H9 (cell line): Measurements from ENCODE around the gene AIFM2. TPM values are rescaled to one million over a fixed set of nuclear protein-coding genes. Genes with fewer than 3 reads are reported as not detected.
"Not testable (repeated sequence)": the region's sequence is repeated elsewhere in the genome, so short reads cannot be mapped to it uniquely, and the experiment has no call there.

Source experiments
- DNase-seq: peaks from one replicate; pipeline ENCODE4 v3.0.0-alpha.2; 2017
- H2AFZ ChIP-seq: one replicate; pipeline ENCODE4 v1.6.1; 2013; ENCODE audit warnings: mild to moderate bottlenecking, low read length, control low read depth, moderate library complexity
- H2AK5ac ChIP-seq: 2 replicates; pipeline ENCODE4 v1.6.1; 2013; ENCODE audit warnings: low read length, control low read depth, mixed read lengths; ENCODE audit not compliant: insufficient read length
- H2BK120ac ChIP-seq: one replicate; pipeline ENCODE4 v1.6.1; 2013; ENCODE audit warnings: low read depth, mild to moderate bottlenecking, low read length, control low read depth, inconsistent platforms; ENCODE audit not compliant: poor library complexity, severe bottlenecking
- H2BK12ac ChIP-seq: 2 replicates; pipeline ENCODE4 v1.6.1; 2013; ENCODE audit warnings: low read length, control low read depth, mixed read lengths, low read depth; ENCODE audit not compliant: insufficient read length
- H2BK15ac ChIP-seq: 2 replicates; pipeline ENCODE4 v1.6.1; 2013; ENCODE audit warnings: low read depth, low read length, control low read depth
- H2BK20ac ChIP-seq: one replicate; pipeline ENCODE4 v1.6.1; 2013; ENCODE audit warnings: low read depth, mild to moderate bottlenecking, low read length, control low read depth, inconsistent platforms; ENCODE audit not compliant: poor library complexity, severe bottlenecking
- H2BK5ac ChIP-seq: 2 replicates; pipeline ENCODE4 v1.6.1; 2013; ENCODE audit warnings: low read length, control low read depth, mixed read lengths; ENCODE audit not compliant: insufficient read length
- H3K14ac ChIP-seq: 2 replicates; pipeline ENCODE4 v1.6.1; 2013; ENCODE audit warnings: low read length, control low read depth; ENCODE audit not compliant: insufficient read depth
- H3K18ac ChIP-seq: 2 replicates; pipeline ENCODE4 v1.6.1; 2013; ENCODE audit warnings: low read depth, mild to moderate bottlenecking, mixed read lengths, low read length, control low read depth; ENCODE audit not compliant: insufficient read length
- H3K23ac ChIP-seq: 2 replicates; pipeline ENCODE4 v1.6.1; 2013; ENCODE audit warnings: low read length, control low read depth, mixed read lengths, low read depth; ENCODE audit not compliant: insufficient read length
- H3K23me2 ChIP-seq: 2 replicates; pipeline ENCODE4 v1.6.1; 2013; ENCODE audit warnings: low read depth, mild to moderate bottlenecking, mixed read lengths, low read length, control low read depth; ENCODE audit not compliant: insufficient read length, poor library complexity, severe bottlenecking
- H3K27ac ChIP-seq: 2 replicates; pipeline ENCODE4 v1.5.1; 2013; ENCODE audit warnings: low read length, control low read depth, mixed read lengths, low read depth; ENCODE audit not compliant: insufficient read length
- H3K27me3 ChIP-seq: 2 replicates; pipeline ENCODE4 v1.6.1; 2013; ENCODE audit warnings: low read length, control low read depth, inconsistent platforms; ENCODE audit not compliant: insufficient read depth
- H3K4ac ChIP-seq: 2 replicates; pipeline ENCODE4 v1.6.1; 2013; ENCODE audit warnings: low read depth, mild to moderate bottlenecking, control low read depth, inconsistent platforms, low read length, moderate library complexity
- H3K4me1 ChIP-seq: 2 replicates; pipeline ENCODE4 v1.6.1; 2013; ENCODE audit warnings: low read length, control low read depth, inconsistent platforms; ENCODE audit not compliant: insufficient read depth
- H3K4me2 ChIP-seq: 2 replicates; pipeline ENCODE4 v1.6.1; 2013; ENCODE audit warnings: low read length, control low read depth, mixed read lengths; ENCODE audit not compliant: insufficient read length, insufficient read depth
- H3K56ac ChIP-seq: 2 replicates; pipeline ENCODE4 v1.6.1; 2013; ENCODE audit warnings: low read depth, mild to moderate bottlenecking, mixed read lengths, low read length, control low read depth; ENCODE audit not compliant: insufficient read length
- H3K79me1 ChIP-seq: 2 replicates; pipeline ENCODE4 v1.6.1; 2013; ENCODE audit warnings: low read depth, mild to moderate bottlenecking, moderate library complexity, low read length, control low read depth, inconsistent platforms; ENCODE audit not compliant: insufficient read depth, poor library complexity, severe bottlenecking
- H3K79me2 ChIP-seq: 2 replicates; pipeline ENCODE4 v1.6.1; 2013; ENCODE audit warnings: low read length, control low read depth, inconsistent platforms; ENCODE audit not compliant: insufficient read depth
- H3K9ac ChIP-seq: 2 replicates; pipeline ENCODE4 v1.6.1; 2013; ENCODE audit warnings: low read length, control low read depth, mixed read lengths; ENCODE audit not compliant: insufficient read length; ENCODE audit errors: extremely low read depth
- H3K9me3 ChIP-seq: one replicate; pipeline ENCODE4 v1.6.1; 2013; ENCODE audit warnings: low read depth, low read length, inconsistent platforms; ENCODE audit not compliant: control insufficient read depth
- H3T11ph ChIP-seq: one replicate; pipeline ENCODE4 v1.6.1; 2013; ENCODE audit warnings: mild to moderate bottlenecking, low read length, control low read depth, inconsistent platforms
- H4K20me1 ChIP-seq: one replicate; pipeline ENCODE4 v1.6.1; 2013; ENCODE audit not compliant: control insufficient read depth, insufficient read length, insufficient read depth
- H4K5ac ChIP-seq: 2 replicates; pipeline ENCODE4 v1.6.1; 2013; ENCODE audit warnings: low read depth, mild to moderate bottlenecking, mixed read lengths, low read length, control low read depth; ENCODE audit not compliant: insufficient read length
- H4K8ac ChIP-seq: replicated peaks from 2 replicates; pipeline ENCODE4 v1.6.1; 2013; ENCODE audit warnings: low read length, control low read depth, mixed read lengths, low read depth; ENCODE audit not compliant: insufficient read length
- H4K91ac ChIP-seq: 2 replicates; pipeline ENCODE4 v1.6.1; 2013; ENCODE audit warnings: low read depth, mild to moderate bottlenecking, moderate library complexity, mixed read lengths, low read length, control low read depth; ENCODE audit not compliant: insufficient read length
- H3K27ac Mint-ChIP-seq, 3 experiments: 2 replicates in 2 of 3; 3 replicates in 1 of 3; pipeline ENCODE4 v1.8.0; 2020 to 2021; ENCODE audit warnings: mixed read lengths in 3 of 3, mild to moderate bottlenecking in 1 of 3, moderate library complexity in 1 of 3
- H3K27me3 Mint-ChIP-seq: 2 replicates; pipeline ENCODE4 v1.8.0; 2021; ENCODE audit warnings: low read depth, mild to moderate bottlenecking, moderate library complexity, mixed read lengths
- H3K36me3 Mint-ChIP-seq, 3 experiments: 2 replicates in 2 of 3; 3 replicates in 1 of 3; pipeline ENCODE4 v1.8.0; 2020 to 2021; ENCODE audit warnings: low read depth in 3 of 3, mixed read lengths in 3 of 3; ENCODE audit not compliant: insufficient read depth in 1 of 3
- H3K4me1 Mint-ChIP-seq, 2 experiments: 2 replicates each; pipeline ENCODE4 v1.8.0; 2020; ENCODE audit warnings: mixed read lengths in 2 of 2
- H3K4me3 Mint-ChIP-seq, 2 experiments: 2 replicates in 1 of 2; 3 replicates in 1 of 2; pipeline ENCODE4 v1.8.0; 2020 to 2021; ENCODE audit warnings: mild to moderate bottlenecking in 2 of 2, mixed read lengths in 2 of 2, moderate library complexity in 1 of 2
- H3K9me3 Mint-ChIP-seq, 2 experiments: 2 replicates in 1 of 2; 3 replicates in 1 of 2; pipeline ENCODE4 v1.8.0; 2020; ENCODE audit warnings: mild to moderate bottlenecking in 2 of 2, mixed read lengths in 2 of 2, moderate library complexity in 1 of 2
- CTCF ChIP-seq: fragments of 200-600 bp; sonication (generic); conservative IDR thresholded peaks from 3 replicates; pipeline ENCODE4 v1.8.0; 2021; ENCODE audit warnings: antibody characterized with exemption, mild to moderate bottlenecking
- WGBS: extraction: QIAGEN DNeasy Blood & Tissue Kit; methylation state at CpG from one replicate; pipeline ENCODE4 v1.1.7; 2013; ENCODE audit warnings: missing lambda C conversion rate, low lambda C conversion rate, mixed read lengths; ENCODE audit not compliant: insufficient read length; ENCODE audit errors: extremely low coverage; 5-methylcytosine and 5-hydroxymethylcytosine counted together
- total RNA-seq: library from RNA; stranded (reverse); gene quantifications from 2 replicates; pipeline ENCODE4 v1.2.1, GENCODE V29; 2021

The AIFM2 gene
- total RNA-seq, 1 experiment from 2014 or later = 5.3 TPM

DNA sequence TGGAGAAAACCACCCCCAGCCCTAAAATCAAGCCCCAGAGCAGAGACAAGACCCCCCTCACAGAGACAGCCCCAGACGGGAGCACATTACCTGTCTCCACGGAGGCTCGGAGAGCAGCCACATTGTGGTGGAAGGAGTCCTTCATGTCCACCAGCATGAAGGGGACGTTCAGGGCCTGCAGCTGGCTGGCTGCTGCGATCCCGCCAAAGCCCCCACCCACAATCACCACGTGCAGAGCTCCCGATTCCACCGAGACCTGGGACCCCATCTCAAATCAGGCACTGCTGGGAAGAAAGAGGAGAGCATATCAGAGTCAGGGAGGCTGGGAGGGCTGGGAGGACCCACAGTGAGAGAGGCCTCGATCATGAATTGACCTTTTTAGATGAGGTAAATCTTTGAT, 8.8 kb downstream of the AIFM2 start:
- Histone ChIP-seq H3K4me2 (no peak overlapping the region), H2AK5ac (no peak overlapping the region), H3K9me3 (no peaks in the 10 kb centered on the region), H3K4ac (no peak overlapping the region), H4K91ac (no peak overlapping the region), H3T11ph (no peak overlapping the region), H3K79me2 (no peaks in the 10 kb centered on the region), H3K27me3 (no peaks in the 10 kb centered on the region), H2BK5ac (no peak overlapping the region), H2BK20ac (no peak overlapping the region), H3K23me2 (no peaks in the 10 kb centered on the region), H3K27ac (no peak overlapping the region), H3K79me1 (no peaks in the 10 kb centered on the region), H4K5ac (no peak overlapping the region), H2BK12ac (no peak overlapping the region), H3K23ac (no peak overlapping the region), H2BK15ac (no peak overlapping the region), H3K4me1 (no peaks in the 10 kb centered on the region), H4K8ac (no peak overlapping the region), H3K56ac (no peak overlapping the region), H2BK120ac (no peak overlapping the region), H3K9ac (no peak overlapping the region), H2AFZ (no peak overlapping the region), H3K14ac (no peak overlapping the region), H4K20me1 (no peaks in the 10 kb centered on the region), H3K18ac (no peak overlapping the region)
- Mint-ChIP-seq H3K27me3 (peaks cover 1% of the 10 kb centered on the region; the same call in 1 of the 2 replicates), H3K36me3 (no peaks in the 10 kb centered on the region), H3K9me3 (peaks cover 0 to 2% of the 10 kb centered on the region in 2 experiments; a peak in 2 of 5 replicates), H3K27ac (no peak overlapping the region), H3K4me1 (no peaks in the 10 kb centered on the region; a peak in 1 of 4 replicates), H3K4me3 (no peak overlapping the region)
- no peak for DNase-seq
- WGBS = no CpG with 5 or more reads among the region's 10 CpGs
- TF ChIP-seq CTCF = no peak

DNA sequence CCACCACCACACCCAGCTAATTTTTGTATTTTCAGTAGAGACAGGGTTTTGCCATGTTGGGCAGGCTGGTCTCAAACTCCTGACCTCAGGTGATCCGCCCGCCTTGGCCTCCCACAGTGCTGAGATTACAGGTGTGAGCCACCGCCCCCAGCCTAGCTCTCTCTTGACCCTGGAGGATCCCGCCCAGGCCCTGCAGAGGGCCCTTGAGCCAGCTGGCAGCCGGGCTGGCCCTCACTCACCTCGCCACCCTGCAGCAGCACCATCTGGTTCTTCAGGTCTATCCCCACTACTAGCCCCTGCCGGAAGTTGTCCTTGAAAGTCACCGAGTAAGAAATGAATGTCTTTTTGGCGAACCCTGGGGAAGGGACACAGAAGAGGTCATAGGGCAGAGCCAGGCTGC, 9.5 kb downstream of the AIFM2 start:
- H3K9me3 ChIP-seq, H3K4me1 Mint-ChIP-seq: not testable (repeated sequence)

More for the DNA sequence above, 9.5 kb downstream of the AIFM2 start:
- H3K4me3 Mint-ChIP-seq, H3K79me2 ChIP-seq, H3K9ac ChIP-seq, H3K18ac ChIP-seq, H2BK120ac ChIP-seq, H2AFZ ChIP-seq, H4K91ac ChIP-seq, H3K27me3 ChIP-seq, DNase-seq, H3K23ac ChIP-seq, H3K14ac ChIP-seq, H3K4ac ChIP-seq, H2BK15ac ChIP-seq, H3T11ph ChIP-seq, H4K5ac ChIP-seq, H2AK5ac ChIP-seq, H3K9me3 Mint-ChIP-seq, H3K36me3 Mint-ChIP-seq, H2BK5ac ChIP-seq, H4K20me1 ChIP-seq, H3K4me1 ChIP-seq, H3K27me3 Mint-ChIP-seq, H3K79me1 ChIP-seq, H3K23me2 ChIP-seq, H3K56ac ChIP-seq, H2BK12ac ChIP-seq, H3K4me2 ChIP-seq, H2BK20ac ChIP-seq, H3K27ac ChIP-seq, H4K8ac ChIP-seq: not testable (repeated sequence)
- no CpG with 5 or more reads among the region's 9 CpGs for WGBS
- H3K27ac Mint-ChIP-seq = peak overlapping the region in 1 of 3 experiments; percentile 70; a peak in 2 of 7 replicates
